Umbilical cord (tissue), 2 donors: ENCODE data around the gene AVEN. TPM values are rescaled to one million over a fixed set of nuclear protein-coding genes. Genes with fewer than 3 reads are reported as not detected.

Source experiments
- DNase-seq: peaks from one replicate; pipeline ENCODE4 v3.0.0-alpha.2; 2015; ENCODE audit warnings: low spot score
- total RNA-seq: library from RNA; depleted of rRNA; stranded (reverse); fragments of >200 nt; gene quantifications from one replicate; pipeline ENCODE4 v1.2.3, GENCODE V29; 2014; ENCODE audit warnings: low replicate concordance; ENCODE audit not compliant: insufficient read depth

AVEN gene
- total RNA-seq, 1 donor from 2014 or later, result 29.4 TPM

DNA sequence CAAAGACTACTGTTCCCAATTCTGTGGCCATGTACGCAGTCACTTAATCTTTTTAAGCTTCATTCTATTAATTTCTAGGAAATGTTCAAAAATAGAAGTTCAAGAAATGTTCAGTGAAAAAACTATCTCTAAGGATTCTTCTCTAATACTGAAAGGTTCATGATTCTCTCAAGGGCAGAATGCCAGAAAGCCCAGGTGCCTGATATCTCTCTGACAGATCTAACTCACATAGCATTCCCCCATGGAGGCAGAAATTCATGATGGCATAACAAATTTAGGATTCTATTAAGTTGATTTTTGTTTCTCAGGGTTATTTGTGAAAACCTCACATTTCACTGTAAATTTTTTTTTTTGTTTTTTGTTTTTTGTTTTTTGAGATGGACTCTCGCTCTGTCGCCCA is 53.3 kb downstream of the AVEN start:
- peak; percentile 12 for DNase-seq

DNA sequence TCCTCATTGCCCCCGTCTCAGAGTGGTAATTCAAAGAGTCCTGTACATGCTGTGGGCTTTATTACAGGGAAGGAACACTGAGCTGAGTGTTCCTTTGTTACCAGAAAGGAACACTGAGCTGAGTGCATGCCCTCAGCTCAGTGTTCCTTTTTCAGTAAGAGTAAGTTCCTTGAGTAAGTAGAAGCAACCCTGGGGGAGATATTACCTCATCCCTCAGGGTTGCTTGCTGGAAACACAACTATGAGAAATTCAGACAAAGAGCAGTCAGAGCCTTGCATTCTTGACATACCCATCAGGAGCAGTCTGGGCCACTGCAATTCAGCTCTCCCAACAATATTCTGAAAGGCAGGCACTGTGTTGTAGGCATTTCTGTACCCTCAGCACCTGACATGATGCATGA is 53.7 kb downstream of the AVEN start:
- peak; percentile 17 for DNase-seq

- no peak for DNase-seq
These were observed 56.5 kb downstream of the AVEN start for GRCh38 chr15:33982516-33982915.

DNA sequence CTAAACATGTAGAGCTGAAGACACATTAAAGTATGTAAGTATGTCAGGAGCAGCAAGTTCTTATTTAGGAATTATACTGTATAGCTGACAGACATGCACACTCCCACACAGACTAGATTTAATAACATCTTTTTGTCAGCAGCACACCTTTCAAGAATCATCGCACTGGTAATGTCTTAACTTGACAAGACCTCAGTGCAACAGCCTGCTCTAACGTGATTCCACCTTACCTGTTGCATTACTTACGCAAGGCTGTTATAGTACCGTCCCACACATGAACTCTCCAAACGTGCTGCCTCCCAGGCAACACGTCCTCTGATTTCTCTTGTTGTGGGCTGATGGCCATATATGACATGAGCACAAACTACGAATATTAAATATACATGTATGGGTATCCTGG is 58.8 kb downstream of the AVEN start:
- peak; percentile 3 for DNase-seq

DNA sequence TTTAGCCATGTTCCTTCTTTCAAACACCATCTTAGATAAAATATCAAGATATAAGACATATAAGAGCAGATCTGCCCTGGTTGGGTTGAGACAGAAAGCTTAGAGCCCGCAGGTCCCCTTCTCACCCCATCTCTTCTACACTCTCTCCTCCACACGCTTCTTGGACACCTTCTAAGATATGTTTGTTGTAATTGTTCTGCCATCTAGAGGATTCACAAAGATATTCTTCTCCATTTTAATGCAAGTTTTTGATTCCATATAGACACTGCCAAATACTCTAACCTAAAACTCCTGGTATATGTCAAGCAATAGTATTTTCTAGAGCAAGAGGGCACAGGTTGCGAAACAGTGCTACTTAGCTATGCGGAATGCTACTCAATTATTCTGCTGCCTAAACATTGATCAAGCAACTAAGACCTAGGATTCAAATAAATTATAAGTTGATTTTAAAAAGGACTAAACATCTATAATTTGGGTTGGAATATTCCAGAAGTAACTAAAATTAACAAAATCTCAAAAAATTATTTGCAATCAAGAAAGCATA is 63.9 kb downstream of the AVEN start:
- DNase-seq, result peak; percentile 5

DNA sequence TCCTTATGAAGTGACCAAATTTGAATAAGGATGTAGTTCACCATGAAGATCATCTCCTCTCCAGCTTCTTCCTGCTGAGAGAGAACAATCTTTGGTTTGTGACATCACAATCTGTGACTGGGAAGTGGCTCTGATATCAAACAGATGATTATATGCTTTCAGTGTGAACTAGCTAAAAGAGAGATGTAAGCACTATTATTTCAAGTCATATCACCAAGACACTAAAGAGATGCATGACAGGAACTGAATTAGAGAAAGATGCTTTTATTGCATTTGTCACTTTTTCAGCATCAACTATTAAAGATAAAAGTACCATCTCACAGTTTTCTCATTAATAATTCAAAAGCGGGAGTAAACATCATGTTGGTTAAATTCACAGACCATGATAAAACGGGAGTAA is 67.2 kb downstream of the AVEN start:
- no peak for DNase-seq

DNA sequence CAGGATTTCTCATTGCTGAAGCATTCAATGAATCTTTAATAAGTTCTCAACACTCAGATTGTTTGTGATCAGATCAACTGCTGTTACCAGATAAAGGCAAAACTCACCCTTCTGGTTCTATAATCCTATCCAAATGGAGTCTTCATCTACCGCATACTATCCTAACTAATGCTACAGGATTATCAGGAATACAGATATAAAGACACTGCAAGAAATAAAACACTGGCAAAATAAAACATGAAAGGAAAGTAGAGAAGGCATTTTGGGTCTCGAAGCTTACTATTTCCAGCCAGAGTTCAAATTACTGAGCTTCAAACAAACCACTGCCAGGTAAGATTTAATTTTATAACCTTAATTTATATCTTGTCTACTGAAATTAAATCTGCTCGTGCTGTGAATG is 70.2 kb downstream of the AVEN start:
- DNase-seq, result peak; percentile 71

GRCh38 chr15:33968224-33968623 is 70.8 kb downstream of the AVEN start, which contains the start of gene CHRM5:
TSS of gene CHRM5 (plus strand) at chr15:33968497. CDS start at chr15:34062718, 94,221 bp downstream.
- peak; percentile 3 for DNase-seq

DNA sequence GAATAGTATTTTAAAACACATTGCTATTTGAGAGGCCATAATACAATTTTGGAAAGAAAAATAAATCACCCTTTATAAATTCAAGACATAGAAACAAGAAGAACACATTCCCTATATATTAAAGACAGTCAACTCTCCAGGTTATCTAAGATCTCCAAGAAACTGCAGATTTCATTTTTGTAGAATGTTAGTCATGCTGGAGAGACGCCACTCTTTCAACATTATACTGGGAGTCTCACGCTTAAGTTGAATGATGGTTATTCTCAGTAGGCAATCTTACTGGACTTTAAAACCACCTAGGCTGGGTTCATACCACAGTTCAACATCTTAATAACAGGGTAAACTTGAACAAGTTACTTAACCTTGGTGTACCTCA is 74.4 kb downstream of the AVEN start:
- no peak for DNase-seq

DNA sequence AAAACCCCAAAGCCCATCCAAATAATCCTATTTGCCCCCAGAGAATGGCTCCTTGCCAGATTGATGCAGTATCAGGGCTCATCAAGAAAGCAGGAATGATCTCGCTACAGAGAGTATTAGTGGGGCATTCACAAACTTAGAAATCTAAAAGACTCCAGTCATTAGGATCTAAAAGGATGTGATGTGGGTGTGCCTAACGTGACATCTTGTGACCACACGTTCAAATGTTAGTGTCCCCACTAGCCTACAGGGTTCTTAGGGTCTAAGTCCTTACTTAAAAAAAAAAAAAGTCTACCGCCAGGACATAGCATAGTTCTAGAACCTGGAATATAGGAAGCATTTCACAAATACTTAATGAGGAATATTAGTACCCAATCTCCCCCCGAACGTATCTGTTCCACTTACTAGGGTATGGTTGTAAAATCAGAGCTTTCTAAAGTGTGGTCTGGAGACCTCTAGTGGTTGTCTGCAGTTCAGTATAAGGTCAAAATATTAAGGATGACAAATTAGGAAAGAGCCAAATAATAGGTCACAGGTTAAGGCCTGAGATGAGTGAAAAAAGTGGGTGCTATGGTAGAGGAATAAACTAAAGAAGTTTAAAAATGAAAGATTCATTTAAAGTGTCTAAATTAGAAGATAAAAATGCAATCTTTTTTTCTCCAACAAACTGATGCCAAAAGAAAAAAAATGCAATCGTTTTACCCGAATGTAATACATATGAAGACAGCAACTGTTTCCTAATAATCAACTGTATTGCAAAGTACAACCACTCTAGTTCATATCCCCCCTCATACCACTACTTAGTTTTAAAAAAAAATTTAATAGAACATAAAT is 75.0 kb downstream of the AVEN start:
- peak; percentile 29 for DNase-seq

- peak; percentile 28 for DNase-seq
These were observed 78.5 kb downstream of the AVEN start for GRCh38 chr15:33960549-33960935.

- DNase-seq, result peak; percentile 22
These were observed 79.0 kb downstream of the AVEN start for GRCh38 chr15:33959844-33960548.

GRCh38 chr15:33956397-33956796 is 82.6 kb downstream of the AVEN start:
- no peak for DNase-seq

DNA sequence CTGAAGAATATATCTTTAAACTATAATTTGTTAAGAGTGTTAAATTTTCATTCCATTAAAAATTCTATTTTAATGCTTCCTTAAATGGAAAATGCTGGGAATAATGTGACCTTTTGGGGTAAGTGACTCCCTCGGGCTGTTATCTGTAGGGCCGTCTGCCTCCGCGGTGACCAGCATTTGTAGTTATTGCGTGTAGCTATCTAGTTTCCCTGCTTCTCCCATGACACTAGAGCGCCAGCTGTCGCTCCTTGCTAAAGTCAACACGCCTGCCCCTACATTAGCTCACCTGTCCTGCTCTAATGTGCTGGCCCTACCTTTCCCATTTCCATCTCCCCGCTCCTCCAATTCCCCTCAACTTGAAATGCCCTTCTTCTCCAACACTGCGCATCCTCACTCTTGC is 83.1 kb downstream of the AVEN start:
- DNase-seq, result no peak

DNA sequence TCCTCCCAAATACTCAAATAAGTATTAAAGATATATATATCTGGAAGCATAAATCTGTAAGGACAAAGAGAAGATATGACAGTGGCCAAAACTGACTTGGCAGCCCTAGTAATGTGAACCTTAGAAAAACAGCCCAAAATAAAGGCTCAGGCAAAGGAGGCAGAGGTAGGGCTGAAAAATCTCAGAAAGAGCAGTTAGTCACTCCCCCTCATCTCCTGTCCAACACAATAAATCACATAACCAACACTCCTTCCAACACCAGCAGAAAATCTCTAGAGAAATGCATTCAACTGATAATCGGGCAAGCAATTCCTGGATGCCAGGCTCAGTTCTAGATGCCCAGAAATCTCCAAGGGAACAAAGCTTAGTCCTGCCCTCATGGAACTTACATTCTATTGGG is 92.9 kb downstream of the AVEN start:
- DNase-seq, result no peak

DNA sequence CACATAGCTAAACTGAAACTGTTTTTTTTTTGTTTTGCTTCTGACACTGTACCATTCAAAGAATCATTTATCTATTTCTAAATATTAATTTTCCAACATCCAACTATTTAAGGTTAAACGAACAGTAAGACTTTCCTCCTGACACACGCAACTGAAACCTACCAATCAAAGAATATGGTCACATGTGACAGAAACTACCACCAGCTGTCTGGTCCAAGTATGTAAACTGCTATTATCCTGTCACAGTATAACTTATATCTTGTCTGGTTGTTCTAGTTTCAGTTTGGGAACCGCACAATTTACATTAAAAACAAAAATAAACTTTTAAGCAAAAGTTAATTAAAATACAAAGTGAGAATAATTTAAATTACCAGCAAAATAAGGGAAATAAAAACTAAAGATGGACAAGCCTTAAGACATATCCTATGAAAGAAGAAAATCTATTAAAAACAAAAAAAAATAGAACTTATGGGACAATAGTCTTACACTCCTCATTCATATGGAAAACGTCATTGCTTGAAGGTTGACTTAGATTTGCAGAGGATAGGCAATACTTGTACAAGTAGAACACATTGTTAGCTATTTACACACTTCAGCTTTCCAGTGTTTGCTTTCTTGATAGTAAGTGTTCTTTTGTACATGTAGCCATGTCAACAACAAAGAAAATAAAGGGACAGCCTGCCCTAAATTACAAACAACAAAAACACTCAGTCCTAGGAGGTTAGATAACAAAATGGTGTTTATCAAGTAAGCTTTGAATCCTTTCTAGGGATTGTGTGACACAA is 97.5 kb downstream of the AVEN start:
- DNase-seq, result no peak

DNA sequence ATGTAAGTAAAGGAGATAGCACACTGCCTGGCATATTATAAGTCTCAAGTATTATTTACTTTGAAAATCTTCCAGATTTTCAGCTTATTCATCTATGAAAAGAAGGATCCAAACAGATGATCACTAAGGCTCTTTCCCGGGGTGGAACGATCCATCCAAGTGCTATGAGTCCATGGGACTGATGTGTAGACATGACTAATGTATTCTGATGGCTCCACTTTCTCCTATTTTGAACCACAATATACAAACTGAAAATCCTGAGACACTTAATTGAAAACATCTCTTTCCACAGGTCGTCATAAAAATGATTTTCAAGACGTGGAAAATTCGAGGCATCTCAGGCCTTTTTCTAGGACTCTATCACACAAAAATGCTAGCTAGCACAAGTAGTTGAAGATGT is 104.1 kb downstream of the AVEN start:
- DNase-seq, result no peak

DNA sequence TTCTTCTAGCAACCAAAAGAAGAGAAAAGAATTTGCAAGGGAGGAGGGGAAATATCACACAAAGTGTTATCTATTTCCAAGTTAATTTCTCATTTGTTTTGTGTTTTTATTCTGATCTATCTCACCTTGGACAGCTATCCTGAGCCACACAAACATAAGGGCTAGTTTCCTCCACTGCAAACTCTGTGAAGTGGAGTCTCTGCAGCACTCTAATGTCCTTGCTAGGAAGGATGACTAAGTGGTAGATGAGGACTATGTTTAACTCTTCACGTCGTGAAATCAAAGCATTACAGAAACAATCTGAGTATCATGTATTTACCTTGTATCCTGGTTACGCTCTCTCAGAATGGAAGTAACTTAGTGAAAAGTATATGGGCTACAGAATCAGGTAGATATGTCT is 104.6 kb downstream of the AVEN start:
- no peak for DNase-seq

DNA sequence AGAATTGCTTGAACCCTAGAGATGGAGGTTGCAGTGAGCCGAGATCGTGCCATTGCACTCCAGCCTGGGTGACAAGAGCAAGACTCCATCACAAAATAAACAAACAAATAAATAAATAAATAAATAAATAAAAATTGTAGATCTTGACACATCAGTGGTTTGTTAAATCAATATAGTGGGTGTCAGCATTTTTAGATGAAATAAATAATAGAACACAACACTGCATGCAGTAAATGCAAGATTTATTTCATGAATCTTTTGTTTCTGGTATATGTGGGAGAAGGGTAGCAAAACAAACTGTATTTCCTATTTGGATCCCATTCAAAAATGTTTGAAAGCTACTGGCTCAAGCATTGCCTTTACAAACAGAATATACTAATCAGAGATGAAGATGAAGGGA is 106.3 kb downstream of the AVEN start:
- DNase-seq, result no peak

DNA sequence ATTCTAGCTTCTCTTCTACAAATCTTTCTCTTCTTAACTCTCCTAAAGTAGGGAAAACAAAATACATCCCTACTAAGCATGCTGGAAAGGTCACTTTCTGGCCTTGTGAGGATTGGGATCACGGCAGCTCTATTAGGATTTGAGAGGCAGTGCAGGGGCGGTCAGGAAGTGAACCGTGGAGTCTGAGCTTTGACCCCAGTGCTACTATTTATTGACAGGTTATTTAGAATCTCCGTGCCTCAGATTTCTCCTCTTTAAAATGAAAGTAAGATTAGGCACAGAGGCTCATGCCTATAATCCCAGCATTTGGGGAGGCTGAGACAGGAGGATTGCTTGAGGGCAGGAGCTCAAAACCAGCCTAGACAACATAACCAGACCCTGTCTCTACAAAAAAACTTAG is 112.7 kb downstream of the AVEN start:
- no peak for DNase-seq

DNA sequence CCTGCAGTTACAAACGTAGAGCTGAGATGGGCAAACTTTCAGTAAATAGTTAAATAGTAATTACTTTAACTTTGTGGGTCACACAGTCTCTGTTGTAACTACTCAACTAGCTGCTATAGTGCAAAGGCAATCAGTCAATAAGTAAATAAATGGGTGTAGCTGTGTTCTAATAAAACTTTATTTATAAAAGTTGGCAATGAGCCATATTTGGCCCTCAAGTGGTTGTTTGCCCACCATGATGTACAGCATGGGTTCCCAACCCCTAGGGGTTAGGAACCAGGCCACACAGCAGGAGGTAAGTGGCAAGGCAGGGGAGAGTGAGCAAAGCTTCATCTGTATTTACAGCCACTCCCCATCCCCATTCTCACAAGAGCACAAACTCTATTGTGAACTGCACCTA is 115.6 kb downstream of the AVEN start:
- DNase-seq, result no peak
